ENCODE measurements around the gene SLC9B2. TPM values are rescaled to one million over a fixed set of nuclear protein-coding genes. Genes with fewer than 3 reads are reported as not detected.

SLC9B2 gene
- polyA plus RNA-seq, 3 donors, result 0.38 to 0.59 (median 0.48) TPM

GRCh38 chr4:103010804-103011203, 65.8 kb downstream of the SLC9B2 start:
- Histone ChIP-seq H3K79me2 (ENCODE audit: insufficient read depth, low read length) (no peaks in the 10 kb centered on the region), H3K27me3 (ENCODE audit: control insufficient read depth in 2 of 2, insufficient read depth in 2 of 2, low read length in 2 of 2) (no peaks in the 10 kb centered on the region), H3K36me3 (replicated peaks in 1 of 2; ENCODE audit: control insufficient read depth in 1 of 2, insufficient read depth in 2 of 2, low read length in 2 of 2) (no peaks in the 10 kb centered on the region), H3K9me3 (replicated peaks in 1 of 2; ENCODE audit: control insufficient read depth in 1 of 2, insufficient read depth in 1 of 2, low read length in 2 of 2) (no peaks in the 10 kb centered on the region), H3K4me1 (ENCODE audit: control insufficient read depth in 1 of 2, insufficient read depth in 2 of 2, low read length in 2 of 2) (no peaks in the 10 kb centered on the region), H2AFZ (ENCODE audit: insufficient read depth, low read depth, low read length, poor library complexity, severe bottlenecking) (no peak overlapping the region), H4K20me1 (ENCODE audit: insufficient read depth, low read length) (no peaks in the 10 kb centered on the region), H3K4me3 (replicated peaks in 1 of 3; ENCODE audit: low read depth in 2 of 3, low read length in 3 of 3) (no peak overlapping the region), H3K9ac (ENCODE audit: insufficient read depth, low read length, poor library complexity, severe bottlenecking) (no peak overlapping the region), H3K4me2 (replicated peaks; ENCODE audit: extremely low read depth, low read length, poor library complexity, severe bottlenecking) (no peak overlapping the region), H3K27ac (ENCODE audit: low read depth in 1 of 2, low read length in 2 of 2) (no peak overlapping the region)
- Mint-ChIP-seq H3K27ac (no peak overlapping the region), H3K4me3 (no peak overlapping the region), H3K36me3 (no peaks in the 10 kb centered on the region), H3K9me3 (no peaks in the 10 kb centered on the region), H3K27me3 (ENCODE audit: low read depth in 3 of 3) (peaks cover 0 to 1% (median 0%) of the 10 kb centered on the region in 3 donors), H3K4me1 (no peaks in the 10 kb centered on the region)
- no CpG with 5 or more reads among the region's 1 CpG for WGBS (ENCODE audit: insufficient coverage)
- intact Hi-C loops (cut with micrococcal nuclease), result no loop called here
- TF ChIP-seq CTCF (IDR thresholded peaks at IDR 0.05), result no peak
- DNase-seq, result no peak

GRCh38 chr4:103008875-103009729, 67.5 kb downstream of the SLC9B2 start:
- Histone ChIP-seq H3K4me2 (replicated peaks; ENCODE audit: extremely low read depth, low read length, poor library complexity, severe bottlenecking) (no peak overlapping the region), H3K27ac (ENCODE audit: low read depth in 1 of 2, low read length in 2 of 2) (no peak overlapping the region), H3K4me3 (replicated peaks in 1 of 3; ENCODE audit: low read depth in 2 of 3, low read length in 3 of 3) (no peak overlapping the region), H3K9ac (ENCODE audit: insufficient read depth, low read length, poor library complexity, severe bottlenecking) (no peak overlapping the region), H2AFZ (ENCODE audit: insufficient read depth, low read depth, low read length, poor library complexity, severe bottlenecking) (no peak overlapping the region), H3K36me3 (replicated peaks in 1 of 2; ENCODE audit: control insufficient read depth in 1 of 2, insufficient read depth in 2 of 2, low read length in 2 of 2) (no peaks in the 10 kb centered on the region), H3K4me1 (ENCODE audit: control insufficient read depth in 1 of 2, insufficient read depth in 2 of 2, low read length in 2 of 2) (no peaks in the 10 kb centered on the region), H3K79me2 (ENCODE audit: insufficient read depth, low read length) (no peaks in the 10 kb centered on the region), H3K27me3 (ENCODE audit: control insufficient read depth in 2 of 2, insufficient read depth in 2 of 2, low read length in 2 of 2) (no peaks in the 10 kb centered on the region), H4K20me1 (ENCODE audit: insufficient read depth, low read length) (no peaks in the 10 kb centered on the region), H3K9me3 (replicated peaks in 1 of 2; ENCODE audit: control insufficient read depth in 1 of 2, insufficient read depth in 1 of 2, low read length in 2 of 2) (no peaks in the 10 kb centered on the region)
- TF ChIP-seq CTCF (IDR thresholded peaks at IDR 0.05), result peak; percentile 77
- intact Hi-C loops (cut with micrococcal nuclease), result loop anchor here in 1 of 2 donors (5.0 kb wide), 1 partner anchor 577 kb away; no protein-coding TSS in a partner anchor
- Mint-ChIP-seq H3K27me3 (ENCODE audit: low read depth in 3 of 3) (peaks cover 0 to 1% (median 1%) of the 10 kb centered on the region in 3 donors), H3K9me3 (no peaks in the 10 kb centered on the region), H3K4me1 (no peaks in the 10 kb centered on the region), H3K4me3 (no peak overlapping the region), H3K36me3 (no peaks in the 10 kb centered on the region), H3K27ac (no peak overlapping the region)
- no CpG with 5 or more reads among the region's 15 CpGs for WGBS (ENCODE audit: insufficient coverage)
- peak; percentile 50 to 72 (median 63) for DNase-seq

Measured in CD14-positive monocyte (primary cell).